Osteocyte (in vitro differentiated cells): ENCODE results near the gene CDH12. TPM values are rescaled to one million over a fixed set of nuclear protein-coding genes. Genes with fewer than 3 reads are reported as not detected.

ENCODE experiments used
- DNase-seq: peaks from one replicate; pipeline ENCODE4 v3.0.0; 2021; ENCODE audit warnings: mixed read lengths; ENCODE audit not compliant: unreplicated experiment; ENCODE audit errors: extremely low spot score
- H3K27ac Mint-ChIP-seq: one replicate; pipeline ENCODE4 v1.8.0; 2021; ENCODE audit warnings: mild to moderate bottlenecking, mixed read lengths; ENCODE audit not compliant: unreplicated experiment
- H3K27me3 Mint-ChIP-seq: one replicate; pipeline ENCODE4 v1.8.0; 2021; ENCODE audit warnings: mixed read lengths; ENCODE audit not compliant: unreplicated experiment
- H3K36me3 Mint-ChIP-seq: one replicate; pipeline ENCODE4 v1.8.0; 2021; ENCODE audit warnings: mixed read lengths; ENCODE audit not compliant: unreplicated experiment
- H3K4me1 Mint-ChIP-seq: one replicate; pipeline ENCODE4 v1.8.0; 2021; ENCODE audit warnings: mixed read lengths; ENCODE audit not compliant: unreplicated experiment
- H3K4me3 Mint-ChIP-seq: one replicate; pipeline ENCODE4 v1.8.0; 2021; ENCODE audit warnings: mild to moderate bottlenecking, moderate library complexity, mixed read lengths; ENCODE audit not compliant: unreplicated experiment
- H3K9me3 Mint-ChIP-seq: one replicate; pipeline ENCODE4 v1.8.0; 2021; ENCODE audit warnings: mixed read lengths; ENCODE audit not compliant: unreplicated experiment
- CTCF ChIP-seq: fragments of 200-600 bp; sonication (generic); IDR thresholded peaks from 2 replicates; pipeline ENCODE4 v1.5.0; 2021; ENCODE audit warnings: antibody characterized with exemption, mild to moderate bottlenecking, moderate library complexity
- total RNA-seq: library from RNA; stranded (reverse); gene quantifications from 2 replicates; pipeline ENCODE4 v1.2.1, GENCODE V29; 2021

CDH12 gene
- total RNA-seq, 1 donor from 2014 or later = not detected

- H3K27ac Mint-ChIP-seq = no peak overlapping the region
- no peak overlapping the region for H3K4me3 Mint-ChIP-seq
- H3K4me1 Mint-ChIP-seq = no peaks in the 10 kb centered on the region
- TF ChIP-seq CTCF = no peak
- H3K9me3 Mint-ChIP-seq = no peaks in the 10 kb centered on the region
- H3K27me3 Mint-ChIP-seq = no peaks in the 10 kb centered on the region
- no peaks in the 10 kb centered on the region for H3K36me3 Mint-ChIP-seq
- no peak for DNase-seq
Measured at GRCh38 chr5:22514231-22514630, 338.9 kb downstream of the CDH12 start.

- Mint-ChIP-seq H3K27me3 (no peaks in the 10 kb centered on the region), H3K4me3 (no peak overlapping the region), H3K27ac (no peak overlapping the region), H3K9me3 (no peaks in the 10 kb centered on the region), H3K36me3 (no peaks in the 10 kb centered on the region), H3K4me1 (no peaks in the 10 kb centered on the region)
- no peak for DNase-seq
- TF ChIP-seq CTCF = no peak
Measured at GRCh38 chr5:22505891-22506290, 347.3 kb downstream of the CDH12 start.

- H3K36me3 Mint-ChIP-seq = no peaks in the 10 kb centered on the region
- TF ChIP-seq CTCF = no peak
- no peak overlapping the region for H3K27ac Mint-ChIP-seq
- DNase-seq = no peak
- H3K4me3 Mint-ChIP-seq = no peak overlapping the region
- H3K4me1 Mint-ChIP-seq = no peaks in the 10 kb centered on the region
- no peaks in the 10 kb centered on the region for H3K9me3 Mint-ChIP-seq
- no peaks in the 10 kb centered on the region for H3K27me3 Mint-ChIP-seq
Measured at GRCh38 chr5:22504411-22504810, 348.7 kb downstream of the CDH12 start.

GRCh38 chr5:22500556-22500955 lies 352.6 kb downstream of the CDH12 start:
- no peak for DNase-seq
- H3K4me1 Mint-ChIP-seq = no peaks in the 10 kb centered on the region
- H3K36me3 Mint-ChIP-seq = no peaks in the 10 kb centered on the region
- no peaks in the 10 kb centered on the region for H3K9me3 Mint-ChIP-seq
- H3K27ac Mint-ChIP-seq = no peak overlapping the region
- TF ChIP-seq CTCF = no peak
- no peaks in the 10 kb centered on the region for H3K27me3 Mint-ChIP-seq
- H3K4me3 Mint-ChIP-seq = no peak overlapping the region

- Mint-ChIP-seq H3K4me3 (no peak overlapping the region), H3K27ac (no peak overlapping the region), H3K27me3 (no peaks in the 10 kb centered on the region), H3K4me1 (no peaks in the 10 kb centered on the region), H3K36me3 (no peaks in the 10 kb centered on the region), H3K9me3 (no peaks in the 10 kb centered on the region)
- no peak for TF ChIP-seq CTCF
- no peak for DNase-seq
Measured at GRCh38 chr5:22496666-22497065, 356.5 kb downstream of the CDH12 start.
